Kidney (tissue), 14 donors: ENCODE measurements around the gene MAML2. TPM values are rescaled to one million over a fixed set of nuclear protein-coding genes. Genes with fewer than 3 reads are reported as not detected.

Experiments
- DNase-seq, 5 donors: peaks; one replicate each; pipeline ENCODE4 v3.0.0-alpha.2; 2013 to 2020
- FAIRE-seq: peaks from 2 replicates; lab custom pipeline; 2012; peaks lifted over from hg19 to GRCh38; lab: Jason Lieb, UNC
- H3K27ac ChIP-seq, 2 donors: one replicate each; pipeline ENCODE4 v1.7.0; 2013; ENCODE audit warnings: low read depth in 2 of 2, low read length in 2 of 2, inconsistent platforms in 1 of 2
- H3K27me3 ChIP-seq: one replicate; pipeline ENCODE4 v1.7.1; 2013; ENCODE audit warnings: low read length, inconsistent platforms; ENCODE audit not compliant: control insufficient read depth, insufficient read depth
- H3K36me3 ChIP-seq, 3 donors: one replicate each; pipeline versions ENCODE4 v1.7.0 to v1.7.1; 2013; ENCODE audit warnings: low read length in 3 of 3, control low read depth in 1 of 3, inconsistent platforms in 1 of 3; ENCODE audit not compliant: insufficient read depth in 3 of 3, control insufficient read depth in 2 of 3
- H3K4me1 ChIP-seq, 3 donors: one replicate each; pipeline versions ENCODE4 v1.7.0 to v1.7.1; 2013; ENCODE audit warnings: low read length in 3 of 3, inconsistent platforms in 1 of 3, low read depth in 1 of 3; ENCODE audit not compliant: control insufficient read depth in 2 of 3, insufficient read depth in 2 of 3
- H3K4me3 ChIP-seq, 3 donors: one replicate each; pipeline versions ENCODE4 v1.7.0 to v1.8.1; 2013; ENCODE audit warnings: low read length in 3 of 3, control low read depth in 1 of 3, inconsistent platforms in 1 of 3
- H3K9ac ChIP-seq, 3 donors: one replicate each; pipeline versions ENCODE4 v1.7.0 to v1.7.1; 2013; ENCODE audit warnings: low read length in 3 of 3, control low read depth in 1 of 3, inconsistent platforms in 1 of 3
- H3K9me3 ChIP-seq, 3 donors: one replicate each; pipeline versions ENCODE4 v1.7.0 to v1.7.1; 2013; ENCODE audit warnings: low read length in 3 of 3, control low read depth in 1 of 3, inconsistent platforms in 1 of 3; ENCODE audit not compliant: control insufficient read depth in 2 of 3, insufficient read depth in 1 of 3
- intact Hi-C: fragments of 100-400 bp; cut with DNase I; formaldehyde crosslinking; loops from one replicate; pipeline ENCODE4 v1.11.1; 2022
- polyA plus RNA-seq: library from polyadenylated mRNA; stranded (reverse); fragments of 350-450 nt; fragmentation: Illumina TruSeq; extraction: RNeasy Lipid Tissue Mini Kit (QIAGEN cat#74804); gene quantifications from one replicate; pipeline ENCODE4 v1.2.3, GENCODE V29; 2014; ENCODE audit warnings: low read depth, low replicate concordance; ENCODE audit not compliant: insufficient read depth
- total RNA-seq: library from RNA; stranded (reverse); fragmentation: NEBNext Ultra II Directional; extraction: Animal tissue kit (Norgen Biotek cat#: 25700); gene quantifications from one replicate; pipeline ENCODE4 v1.2.1, GENCODE V29; 2021
- TF ChIP-seq, protein P1 (sequence below): IDR thresholded peaks from 3 replicates; pipeline ENCODE4 v1.5.1; 2012; ENCODE audit warnings: mild to moderate bottlenecking, moderate library complexity, borderline replicate concordance; ENCODE audit not compliant: insufficient read depth; ENCODE audit errors: extremely low read depth
- donor health status: control.
- donor health status: control.
- donor health status: control.
- donor health status: control.
- donor health status: control.
- donor health status: DM: yes; HTN: yes; CAD: no.
- donor health status: Normal renal cell carcinoma (clear cell type).

Gene MAML2
- total and polyA plus RNA-seq, 2 donors from 2014 or later, result 4.9 to 32.3 TPM

GRCh38 chr11:95993438-95994298 is 349.3 kb downstream of the MAML2 start:
- no peak overlapping the region for H3K27ac ChIP-seq

GRCh38 chr11:95991545-95991944 is 351.4 kb downstream of the MAML2 start:
- FAIRE-seq (no peak), DNase-seq (peak in 2 of 5 donors; percentile 19 to 34)
- H3K4me1 ChIP-seq, result peaks cover 5 to 9% (median 5%) of the 10 kb centered on the region in 3 donors
- no peak overlapping the region for H3K4me3 ChIP-seq
- peaks cover 0 to 9% (median 0%) of the 10 kb centered on the region in 3 donors for H3K36me3 ChIP-seq
- H3K27me3 ChIP-seq, result no peaks in the 10 kb centered on the region
- intact Hi-C loops, result no loop called here
- TF ChIP-seq, protein P1, sequence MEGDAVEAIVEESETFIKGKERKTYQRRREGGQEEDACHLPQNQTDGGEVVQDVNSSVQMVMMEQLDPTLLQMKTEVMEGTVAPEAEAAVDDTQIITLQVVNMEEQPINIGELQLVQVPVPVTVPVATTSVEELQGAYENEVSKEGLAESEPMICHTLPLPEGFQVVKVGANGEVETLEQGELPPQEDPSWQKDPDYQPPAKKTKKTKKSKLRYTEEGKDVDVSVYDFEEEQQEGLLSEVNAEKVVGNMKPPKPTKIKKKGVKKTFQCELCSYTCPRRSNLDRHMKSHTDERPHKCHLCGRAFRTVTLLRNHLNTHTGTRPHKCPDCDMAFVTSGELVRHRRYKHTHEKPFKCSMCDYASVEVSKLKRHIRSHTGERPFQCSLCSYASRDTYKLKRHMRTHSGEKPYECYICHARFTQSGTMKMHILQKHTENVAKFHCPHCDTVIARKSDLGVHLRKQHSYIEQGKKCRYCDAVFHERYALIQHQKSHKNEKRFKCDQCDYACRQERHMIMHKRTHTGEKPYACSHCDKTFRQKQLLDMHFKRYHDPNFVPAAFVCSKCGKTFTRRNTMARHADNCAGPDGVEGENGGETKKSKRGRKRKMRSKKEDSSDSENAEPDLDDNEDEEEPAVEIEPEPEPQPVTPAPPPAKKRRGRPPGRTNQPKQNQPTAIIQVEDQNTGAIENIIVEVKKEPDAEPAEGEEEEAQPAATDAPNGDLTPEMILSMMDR, result no peak
- no peak overlapping the region for H3K9ac ChIP-seq
- no peaks in the 10 kb centered on the region for H3K9me3 ChIP-seq
- H3K27ac ChIP-seq, result peak overlapping the region in 1 of 2 donors; percentile 18

More at GRCh38 chr11:95993438-95994298, 349.3 kb downstream of the MAML2 start:
- Histone ChIP-seq H3K27me3 (no peaks in the 10 kb centered on the region), H3K9me3 (no peaks in the 10 kb centered on the region), H3K9ac (no peak overlapping the region), H3K4me1 (peaks cover 5 to 9% (median 5%) of the 10 kb centered on the region in 3 donors), H3K36me3 (peaks cover 0 to 9% (median 0%) of the 10 kb centered on the region in 3 donors), H3K4me3 (no peak overlapping the region)
- FAIRE-seq (no peak), DNase-seq (peak in 3 of 5 donors; percentile 45 to 72 (median 60))
- TF ChIP-seq, protein P1, result no peak
- intact Hi-C loops, result no loop called here

DNA sequence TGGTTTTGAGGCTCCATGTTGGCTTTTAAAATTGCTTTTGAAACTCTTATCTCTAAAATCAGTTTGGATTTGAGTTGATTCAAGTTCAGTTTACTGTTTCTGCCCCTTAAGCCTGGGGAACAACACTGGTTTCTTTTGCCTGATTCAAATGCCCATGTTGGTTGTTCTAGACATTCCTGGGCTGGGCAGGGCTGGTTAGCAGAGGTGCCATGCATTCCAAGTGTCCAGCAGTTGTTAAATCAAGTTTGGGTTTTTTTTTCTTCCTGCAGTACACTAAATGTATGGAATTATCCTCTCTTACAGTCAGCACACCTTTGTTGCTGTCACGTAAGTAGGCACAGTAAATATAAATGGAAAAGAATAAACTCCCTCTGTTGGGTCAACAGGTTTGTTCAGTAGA is 351.9 kb downstream of the MAML2 start:
- no peak overlapping the region for H3K4me3 ChIP-seq
- H3K27me3 ChIP-seq, result no peaks in the 10 kb centered on the region
- H3K9me3 ChIP-seq, result no peaks in the 10 kb centered on the region
- DNase-seq (no peak), FAIRE-seq (no peak)
- TF ChIP-seq, protein P1, result no peak
- intact Hi-C loops, result no loop called here
- no peak overlapping the region for H3K27ac ChIP-seq
- H3K4me1 ChIP-seq, result peaks cover 5 to 9% (median 5%) of the 10 kb centered on the region in 3 donors
- peaks cover 0 to 9% (median 0%) of the 10 kb centered on the region in 3 donors for H3K36me3 ChIP-seq
- H3K9ac ChIP-seq, result no peak overlapping the region
